Measurements from ENCODE around the gene SYT15.
"Not testable (repeated sequence)": the region's sequence is repeated elsewhere in the genome, so short reads cannot be mapped to it uniquely, and the experiment has no call there.

Gene SYT15

DNA sequence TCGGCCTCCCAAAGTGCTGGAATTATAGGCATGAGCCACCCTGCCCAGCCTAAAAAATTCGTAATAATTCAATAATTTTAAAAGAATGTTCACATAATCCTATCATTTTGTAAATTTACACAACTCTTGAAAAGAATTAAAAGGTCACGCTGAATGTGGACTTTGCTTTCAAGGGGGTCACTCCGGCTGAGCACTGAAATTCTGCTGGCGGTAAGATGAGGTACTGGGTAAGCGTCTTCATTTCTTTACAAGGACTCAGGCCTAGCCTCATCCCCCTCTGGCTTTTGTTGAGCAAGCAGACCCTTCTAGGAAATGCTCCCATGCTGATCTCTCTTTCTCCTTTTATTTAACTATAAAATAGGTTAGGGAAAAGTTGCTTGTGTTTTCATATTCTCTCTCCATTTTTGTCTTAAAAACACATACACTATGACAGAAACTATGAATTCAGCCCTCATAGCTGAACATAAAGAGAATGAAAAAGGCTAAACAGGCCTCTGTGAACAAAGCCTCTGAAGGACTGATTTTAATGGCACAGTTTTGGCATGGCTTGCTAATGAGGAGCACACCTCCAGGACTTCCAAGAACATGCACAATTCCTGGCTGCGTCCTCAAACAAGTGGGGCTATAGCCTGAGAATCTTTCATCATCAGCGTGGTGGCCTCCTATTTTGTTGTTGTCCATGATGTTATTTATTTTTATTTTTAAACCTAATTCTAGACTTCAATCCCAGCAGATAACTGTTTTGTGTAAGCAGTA, 45.1 kb downstream of the SYT15 start:
- H3K27ac ChIP-seq; H3K9me3 ChIP-seq (ENCODE audit: low read depth, low read length); H3K9ac ChIP-seq (ENCODE audit: insufficient read length); H3K4me3 ChIP-seq; DNase-seq (ENCODE audit: low read depth, low spot score); H3K36me3 ChIP-seq (ENCODE audit: insufficient read depth, low read length): not testable (repeated sequence)

DNA sequence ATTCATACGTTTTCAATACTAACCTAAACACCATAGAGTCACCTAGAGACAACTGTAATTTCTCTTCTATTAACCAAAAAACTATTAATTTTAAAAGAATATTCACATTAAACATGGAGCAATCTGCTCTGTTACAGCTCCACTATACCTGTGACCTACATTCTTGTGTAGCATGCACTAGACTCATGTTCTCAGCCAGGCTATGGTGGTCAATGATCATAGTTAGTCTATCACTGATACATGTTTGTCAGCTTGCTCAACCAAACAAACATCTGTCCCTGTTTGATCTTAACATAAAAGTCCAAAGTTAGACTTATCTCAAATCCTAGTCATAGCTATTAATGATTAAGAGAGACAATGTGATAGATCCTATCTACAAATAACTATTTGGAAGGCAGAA, 50.9 kb downstream of the SYT15 start:
- H3K27ac ChIP-seq; H3K36me3 ChIP-seq (ENCODE audit: insufficient read depth, low read length); H3K9ac ChIP-seq (ENCODE audit: insufficient read length); H3K4me3 ChIP-seq; DNase-seq (ENCODE audit: low read depth, low spot score); H3K9me3 ChIP-seq (ENCODE audit: low read depth, low read length): not testable (repeated sequence)

DNA sequence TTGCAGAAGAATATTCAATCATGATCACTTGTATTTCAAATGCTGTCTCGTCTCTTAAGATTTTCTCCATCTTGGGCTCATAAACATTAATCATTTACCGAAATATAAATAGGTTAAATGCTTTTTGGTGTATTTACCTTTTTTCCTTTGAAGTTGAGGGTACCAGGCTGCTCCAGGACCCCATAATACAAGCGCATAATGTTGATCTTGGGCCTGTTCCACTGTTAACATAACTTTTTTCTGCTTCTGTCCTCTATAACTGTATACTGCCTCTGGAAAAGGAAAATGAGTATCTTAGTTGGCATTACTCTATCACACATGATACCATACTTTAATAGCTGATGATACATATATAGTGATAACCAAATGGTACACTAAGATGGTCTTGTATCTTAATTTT, 51.9 kb downstream of the SYT15 start:
- not testable (repeated sequence) for DNase-seq (ENCODE audit: low read depth, low spot score); H3K27ac ChIP-seq; H3K36me3 ChIP-seq (ENCODE audit: insufficient read depth, low read length); H3K9me3 ChIP-seq (ENCODE audit: low read depth, low read length); H3K9ac ChIP-seq (ENCODE audit: insufficient read length); H3K4me3 ChIP-seq

DNA sequence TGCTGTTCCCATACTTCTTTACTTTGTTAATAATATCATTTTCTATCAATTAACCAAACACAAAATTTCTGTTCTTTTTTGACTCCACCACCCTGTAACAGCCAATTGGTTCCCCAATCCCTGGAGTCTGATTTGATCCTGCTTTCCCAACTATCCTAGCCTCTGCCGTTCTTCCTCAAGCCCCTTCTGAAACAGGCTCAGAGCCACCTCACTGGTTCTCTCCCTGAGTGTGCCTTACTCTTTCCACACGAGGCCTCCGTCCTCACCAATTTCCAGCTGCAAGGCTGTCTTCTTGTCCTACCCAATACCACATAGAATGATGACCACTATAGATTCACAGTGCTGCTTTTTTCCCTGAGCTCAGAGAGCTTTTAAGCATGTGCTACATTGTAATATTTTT, 52.8 kb downstream of the SYT15 start:
- H3K27ac ChIP-seq = not testable (repeated sequence)

DNA sequence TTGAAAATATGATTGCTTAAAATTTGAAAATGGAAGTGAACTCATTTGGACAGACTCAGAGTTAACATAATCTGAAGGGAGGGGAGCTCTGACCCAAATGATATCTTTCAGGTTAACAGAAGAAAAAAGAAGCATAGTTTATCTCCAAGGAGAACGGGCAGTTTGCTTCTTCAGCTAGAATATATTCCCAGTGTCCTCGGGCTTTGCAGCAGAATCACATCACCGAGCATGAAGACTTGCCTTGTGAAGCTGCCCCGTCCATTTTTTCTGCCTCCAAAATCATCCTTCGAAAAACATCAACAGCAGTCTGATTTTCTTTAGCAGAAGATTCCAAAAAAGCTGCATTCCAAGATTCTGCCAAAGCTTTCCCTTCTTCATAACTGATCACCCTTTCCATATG, 55.8 kb downstream of the SYT15 start:
- H3K9ac ChIP-seq (ENCODE audit: insufficient read length); H3K9me3 ChIP-seq (ENCODE audit: low read depth, low read length); H3K4me3 ChIP-seq; H3K36me3 ChIP-seq (ENCODE audit: insufficient read depth, low read length); DNase-seq (ENCODE audit: low read depth, low spot score); H3K27ac ChIP-seq: not testable (repeated sequence)

More for the DNA sequence above, 52.8 kb downstream of the SYT15 start:
- not testable (repeated sequence) for H3K36me3 ChIP-seq (ENCODE audit: insufficient read depth, low read length); H3K9ac ChIP-seq (ENCODE audit: insufficient read length); H3K4me3 ChIP-seq; DNase-seq (ENCODE audit: low read depth, low spot score); H3K9me3 ChIP-seq (ENCODE audit: low read depth, low read length)

DNA sequence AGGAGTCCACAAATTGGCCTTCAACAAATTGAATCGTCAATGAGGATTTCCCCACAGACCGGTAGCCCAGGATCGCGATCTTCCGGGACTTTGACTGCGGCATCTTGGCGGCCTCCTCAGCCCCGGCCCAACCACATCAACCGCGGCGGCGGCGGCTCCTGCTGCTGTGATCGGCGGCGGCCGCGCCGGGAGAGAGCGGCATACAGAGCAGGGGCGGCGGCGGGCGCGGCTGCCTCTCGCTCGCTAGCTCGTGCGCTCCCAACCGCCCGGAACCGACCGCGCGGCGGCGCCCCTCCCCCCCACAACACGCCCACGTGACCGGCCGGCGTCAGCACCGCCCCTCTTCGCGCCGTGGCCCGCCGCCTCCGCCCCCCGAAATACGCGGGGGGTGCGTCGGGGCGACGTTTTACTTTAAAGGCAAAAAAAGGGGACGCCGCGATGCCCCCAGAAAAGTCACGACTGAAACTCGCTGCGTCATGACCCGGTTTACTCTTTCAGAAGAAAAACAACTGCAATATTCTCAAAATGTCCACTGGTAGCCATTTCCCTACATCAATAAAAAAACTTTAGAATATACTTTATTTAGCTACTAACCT, 56.5 kb downstream of the SYT15 start:
- not testable (repeated sequence) for H3K9ac ChIP-seq (ENCODE audit: insufficient read length); H3K9me3 ChIP-seq (ENCODE audit: low read depth, low read length); DNase-seq (ENCODE audit: low read depth, low spot score); H3K27ac ChIP-seq; H3K4me3 ChIP-seq; H3K36me3 ChIP-seq (ENCODE audit: insufficient read depth, low read length)

DNA sequence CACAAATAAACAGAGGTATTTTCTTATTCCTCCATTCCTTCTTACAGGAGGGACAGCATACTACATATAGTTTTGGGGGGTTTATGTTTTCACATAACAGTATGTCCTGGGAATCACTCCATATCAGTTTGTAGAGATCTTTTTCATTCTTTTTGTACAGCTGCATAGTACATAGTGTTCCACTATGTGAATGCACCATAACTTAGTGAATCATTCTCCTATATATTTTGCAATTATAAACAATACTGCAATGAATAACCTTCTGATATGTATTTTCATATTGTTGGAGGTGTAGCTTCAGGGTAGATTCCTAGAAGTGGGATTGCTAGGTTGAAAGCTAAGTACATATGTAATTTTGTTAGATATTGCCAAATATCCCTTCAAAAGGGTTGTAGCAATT, 61.1 kb downstream of the SYT15 start:
- not testable (repeated sequence) for H3K4me3 ChIP-seq; H3K36me3 ChIP-seq (ENCODE audit: insufficient read depth, low read length); H3K27ac ChIP-seq; H3K9ac ChIP-seq (ENCODE audit: insufficient read length); DNase-seq (ENCODE audit: low read depth, low spot score); H3K9me3 ChIP-seq (ENCODE audit: low read depth, low read length)
